ENCODE results near the gene CFAP299.

DNA sequence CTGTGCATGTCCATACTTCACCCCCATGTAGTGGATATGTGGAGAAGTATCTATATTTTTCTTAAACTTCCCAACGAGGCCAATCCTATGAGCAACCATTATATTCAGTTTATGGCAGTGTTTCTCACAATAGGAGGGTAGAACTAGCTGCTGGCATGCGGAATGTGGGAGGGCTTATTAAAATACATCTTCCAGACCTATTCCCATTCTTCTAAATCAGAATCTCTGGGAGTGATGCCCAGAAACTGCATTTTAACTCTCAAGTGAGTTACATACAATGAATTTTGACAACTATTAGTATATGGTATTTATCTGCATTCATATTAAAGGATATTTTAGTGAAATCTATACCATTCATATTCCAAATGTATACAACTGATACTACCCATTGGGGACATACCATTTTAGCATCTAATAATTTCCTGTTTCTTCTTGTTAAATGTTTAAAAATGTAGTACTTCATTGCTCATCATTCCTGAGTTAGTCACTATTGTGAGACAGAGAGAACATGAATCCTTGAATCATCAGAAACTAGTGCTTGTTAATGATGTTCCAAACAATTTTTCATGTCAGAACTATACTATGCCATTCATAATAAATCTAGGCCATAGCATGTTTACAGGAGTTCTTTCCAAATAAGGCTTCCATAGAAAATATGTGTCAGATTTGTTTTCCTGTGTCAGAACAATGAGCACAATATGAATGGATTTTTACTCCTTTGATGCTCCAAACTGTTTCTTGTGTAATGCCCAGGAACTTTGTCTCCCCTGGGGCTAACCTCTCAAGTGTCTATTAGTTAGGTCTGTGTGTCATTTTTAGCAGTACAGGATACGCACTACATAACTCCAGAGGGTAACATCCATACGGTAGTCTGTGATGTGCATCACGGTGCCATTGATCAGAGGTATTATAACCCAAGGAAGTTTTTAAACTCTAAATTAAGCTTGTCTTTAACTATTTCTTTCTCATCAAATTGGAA lies 496.1 kb downstream of the CFAP299 start:
- TF ChIP-seq CTCF (IDR thresholded peaks at IDR 0.05; ENCODE audit: insufficient read depth, low read length, poor library complexity, severe bottlenecking) (no peak), EZH2phosphoT487 (conservative IDR thresholded peaks at IDR 0.05; ENCODE audit: low read length) (no peak)
